PC-9 (cell line): ENCODE measurements around the gene TMEM179.

Experiments
- CTCF ChIP-seq: fragments of 200-600 bp; sonication (generic); conservative IDR thresholded peaks from 2 replicates; pipeline ENCODE4 v1.6.1; 2017; ENCODE audit warnings: mixed run types, antibody characterized with exemption, mild to moderate bottlenecking, moderate library complexity
- EZH2 ChIP-seq: fragments of 200-600 bp; sonication (generic); IDR thresholded peaks from 2 replicates; pipeline ENCODE4 v1.8.0; 2017; ENCODE audit warnings: antibody characterized with exemption, low read depth

GRCh38 chr14:104581521-104581920 is 23.1 kb downstream of the TMEM179 start:
- TF ChIP-seq EZH2 = no peak
- no peak for TF ChIP-seq CTCF
